Breast epithelium (tissue), 3 donors: Measurements from ENCODE around the gene ADCY5.

Experiments used
- CTCF ChIP-seq, 3 donors: fragments of 450-650 bp; IDR thresholded peaks; one replicate each; pipeline ENCODE4 v1.5.1; 2016 to 2017; ENCODE audit warnings: antibody characterized with exemption in 3 of 3, mild to moderate bottlenecking in 3 of 3, moderate library complexity in 3 of 3
- POLR2A ChIP-seq: fragments of 450-650 bp; IDR thresholded peaks from one replicate; pipeline ENCODE4 v1.6.1; 2016; ENCODE audit warnings: antibody characterized with exemption, mild to moderate bottlenecking, moderate library complexity
- POLR2AphosphoS5 ChIP-seq, 3 donors: sonication (generic); formaldehyde crosslinking; IDR thresholded peaks; one replicate each; pipeline ENCODE4 v1.6.1; 2017; ENCODE audit warnings: antibody characterized with exemption in 3 of 3

GRCh38 chr3:123333401-123333800, 115.5 kb downstream of the ADCY5 start:
- TF ChIP-seq CTCF (IDR thresholded peaks at IDR 0.05) (no peak), POLR2AphosphoS5 (IDR thresholded peaks at IDR 0.05) (no peak), POLR2A (no peak)
